CD4-positive, alpha-beta T cell (primary cell): Measurements from ENCODE around the gene TPRKB. TPM values are rescaled to one million over a fixed set of nuclear protein-coding genes. Genes with fewer than 3 reads are reported as not detected.
"Not testable (repeated sequence)": the region's sequence is repeated elsewhere in the genome, so short reads cannot be mapped to it uniquely, and the experiment has no call there.

Experiments
- ATAC-seq: fragments of 200-7000 bp; cut with Tn5 transposase; one replicate; pipeline ENCODE4 v1.10.0; 2022; ENCODE audit warnings: mild to moderate bottlenecking; ENCODE audit not compliant: poor library complexity
- CTCF ChIA-PET: fragments of 350-600 bp; sonication (Branson Sonifier 250); formaldehyde crosslinking; loops from one replicate; lab custom pipeline; 2021; ENCODE audit warnings: antibody characterized with exemption, inconsistent platforms; lab: Charles Lee
- POLR2A ChIA-PET: fragments of 350-600 bp; sonication (Branson Sonifier 250); formaldehyde crosslinking; loops from one replicate; lab custom pipeline; 2021; ENCODE audit warnings: antibody characterized with exemption, inconsistent platforms; lab: Charles Lee
- DNase-seq, 14 experiments: peaks; one replicate each; pipeline ENCODE4 v3.0.0-alpha.2; 2013 to 2020; ENCODE audit warnings: mixed read lengths in 2 of 14
- H3K27ac ChIP-seq, 2 donors: one replicate each; pipeline versions ENCODE4 v1.5.1 to v1.7.0; 2013; ENCODE audit warnings: low read length in 2 of 2, low read depth in 1 of 2, mild to moderate bottlenecking in 1 of 2
- H3K27me3 ChIP-seq, 2 experiments: 1 replicate in 1 of 2; 2 replicates in 1 of 2; pipeline versions ENCODE4 v1.6.1 to v1.7.0; 2013; ENCODE audit warnings: low read length in 2 of 2, control low read depth in 1 of 2, mild to moderate bottlenecking in 1 of 2, moderate library complexity in 1 of 2; ENCODE audit not compliant: insufficient read depth in 2 of 2, control insufficient read depth in 1 of 2
- H3K36me3 ChIP-seq: one replicate; pipeline ENCODE4 v1.6.1; 2013; ENCODE audit warnings: low read length, control low read depth; ENCODE audit not compliant: insufficient read depth
- H3K4me1 ChIP-seq: one replicate; pipeline ENCODE4 v1.6.1; 2013; ENCODE audit warnings: low read length, control low read depth; ENCODE audit not compliant: insufficient read depth
- H3K4me3 ChIP-seq: one replicate; pipeline ENCODE4 v1.5.1; 2013; ENCODE audit warnings: mild to moderate bottlenecking, low read length, moderate library complexity
- H3K9me3 ChIP-seq, 2 experiments: 1 replicate in 1 of 2; 2 replicates in 1 of 2; pipeline versions ENCODE4 v1.6.1 to v1.7.0; 2013; ENCODE audit warnings: low read length in 2 of 2, mild to moderate bottlenecking in 2 of 2, control low read depth in 1 of 2, moderate library complexity in 1 of 2; ENCODE audit not compliant: control insufficient read depth in 1 of 2, insufficient read depth in 1 of 2
- H3K27ac Mint-ChIP-seq: one replicate; pipeline ENCODE4 v1.8.0; 2020; ENCODE audit warnings: mixed read lengths
- H3K27me3 Mint-ChIP-seq: one replicate; pipeline ENCODE4 v1.8.0; 2021; ENCODE audit warnings: mixed read lengths
- H3K36me3 Mint-ChIP-seq: one replicate; pipeline ENCODE4 v1.8.0; 2021; ENCODE audit warnings: low read depth, mixed read lengths
- H3K4me1 Mint-ChIP-seq: one replicate; pipeline ENCODE4 v1.8.0; 2021; ENCODE audit warnings: low read depth, mixed read lengths
- H3K4me3 Mint-ChIP-seq: one replicate; pipeline ENCODE4 v1.8.0; 2020; ENCODE audit warnings: mild to moderate bottlenecking, mixed read lengths
- H3K9me3 Mint-ChIP-seq: one replicate; pipeline ENCODE4 v1.8.0; 2020; ENCODE audit warnings: mixed read lengths
- intact Hi-C, 2 experiments: fragments of 100-400 bp; cut with DNase I in 1 of 2; cut with micrococcal nuclease in 1 of 2; formaldehyde crosslinking; loops; one replicate each; pipeline versions ENCODE4 v1.15.1 to v1.9.0; 2023 to 2025; cut with DNase I, micrococcal nuclease
- total RNA-seq, 174 experiments: library from RNA in 2 of 174; stranded (reverse) in 2 of 174; gene quantifications; one replicate each; pipeline ENCODE4 v1.2.3 and lab custom pipeline; 2021 to 2026
- TF ChIP-seq, protein P1 (sequence below): fragments of 200-600 bp; IDR thresholded peaks from one replicate; pipeline ENCODE4 v1.8.0; 2022; ENCODE audit warnings: antibody characterized with exemption, mild to moderate bottlenecking

Gene TPRKB
- total RNA-seq, 2 experiments from 2014 or later: 16.1 to 18.2 TPM

GRCh38 chr2:73728043-73728442 lies 9.1 kb downstream of the TPRKB start:
- Histone ChIP-seq H3K4me3 (no peak overlapping the region), H3K36me3 (peaks cover 40% of the 10 kb centered on the region), H3K4me1 (no peaks in the 10 kb centered on the region), H3K27me3 (no peaks in the 10 kb centered on the region), H3K9me3 (no peaks in the 10 kb centered on the region), H3K27ac (no peak overlapping the region)
- Mint-ChIP-seq H3K4me1 (no peaks in the 10 kb centered on the region), H3K27ac (no peak overlapping the region), H3K4me3 (no peak overlapping the region), H3K27me3 (no peaks in the 10 kb centered on the region), H3K36me3 (peaks cover 46% of the 10 kb centered on the region), H3K9me3 (no peaks in the 10 kb centered on the region)
- intact Hi-C loops: no loop called here
- POLR2A ChIA-PET: no interaction called here
- ATAC-seq: no peak
- no peak for DNase-seq
- TF ChIP-seq, protein P1, sequence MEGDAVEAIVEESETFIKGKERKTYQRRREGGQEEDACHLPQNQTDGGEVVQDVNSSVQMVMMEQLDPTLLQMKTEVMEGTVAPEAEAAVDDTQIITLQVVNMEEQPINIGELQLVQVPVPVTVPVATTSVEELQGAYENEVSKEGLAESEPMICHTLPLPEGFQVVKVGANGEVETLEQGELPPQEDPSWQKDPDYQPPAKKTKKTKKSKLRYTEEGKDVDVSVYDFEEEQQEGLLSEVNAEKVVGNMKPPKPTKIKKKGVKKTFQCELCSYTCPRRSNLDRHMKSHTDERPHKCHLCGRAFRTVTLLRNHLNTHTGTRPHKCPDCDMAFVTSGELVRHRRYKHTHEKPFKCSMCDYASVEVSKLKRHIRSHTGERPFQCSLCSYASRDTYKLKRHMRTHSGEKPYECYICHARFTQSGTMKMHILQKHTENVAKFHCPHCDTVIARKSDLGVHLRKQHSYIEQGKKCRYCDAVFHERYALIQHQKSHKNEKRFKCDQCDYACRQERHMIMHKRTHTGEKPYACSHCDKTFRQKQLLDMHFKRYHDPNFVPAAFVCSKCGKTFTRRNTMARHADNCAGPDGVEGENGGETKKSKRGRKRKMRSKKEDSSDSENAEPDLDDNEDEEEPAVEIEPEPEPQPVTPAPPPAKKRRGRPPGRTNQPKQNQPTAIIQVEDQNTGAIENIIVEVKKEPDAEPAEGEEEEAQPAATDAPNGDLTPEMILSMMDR: no peak
- CTCF ChIA-PET: no interaction called here

- peaks cover 32% of the 10 kb centered on the region for H3K36me3 Mint-ChIP-seq
- DNase-seq, H3K4me1 Mint-ChIP-seq, H3K4me1 ChIP-seq, H3K27me3 ChIP-seq, H3K4me3 Mint-ChIP-seq, H3K27me3 Mint-ChIP-seq, H3K4me3 ChIP-seq, H3K9me3 Mint-ChIP-seq, ATAC-seq, intact Hi-C loops, CTCF ChIA-PET, H3K9me3 ChIP-seq, H3K27ac Mint-ChIP-seq, H3K27ac ChIP-seq, POLR2A ChIA-PET: not testable (repeated sequence)
- H3K36me3 ChIP-seq: peaks cover 29% of the 10 kb centered on the region
Observed at GRCh38 chr2:73726657-73727056, 10.5 kb downstream of the TPRKB start.

DNA sequence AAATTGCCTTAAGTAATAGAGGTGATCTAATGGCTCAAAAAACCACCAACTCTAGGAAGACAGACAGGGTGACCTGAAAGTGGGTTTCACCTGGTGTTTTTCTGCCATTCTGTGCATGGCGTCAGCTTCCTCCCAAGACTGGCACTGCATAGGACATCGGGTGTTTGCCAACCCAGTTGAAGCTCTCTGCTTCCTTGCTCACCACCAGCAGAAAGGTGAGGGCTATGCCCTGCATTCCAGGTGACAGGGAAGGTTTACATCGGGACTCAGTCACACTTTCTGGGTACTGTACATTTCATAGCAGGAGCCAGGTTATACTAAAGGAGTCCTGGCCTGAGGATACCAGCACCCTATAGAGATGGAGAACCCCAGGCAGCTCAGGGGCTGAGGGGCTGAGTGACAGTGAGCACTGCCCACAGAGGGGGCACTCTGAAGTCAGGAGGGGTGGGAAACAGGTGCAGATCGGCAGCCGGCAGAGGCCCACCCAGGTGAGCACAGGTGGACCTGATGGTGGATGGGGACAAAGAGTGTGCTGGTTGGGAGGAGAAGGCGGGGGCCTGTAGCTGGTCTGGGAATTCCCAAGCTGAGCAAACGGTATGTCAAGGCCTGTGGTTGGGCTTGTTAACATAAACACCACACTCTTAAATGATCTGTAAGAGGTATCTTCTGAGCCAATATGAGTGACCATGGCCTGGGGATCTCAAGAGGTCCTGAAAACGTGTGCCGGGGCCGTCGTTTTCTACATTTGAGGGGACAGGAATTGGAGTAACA lies 18.1 kb downstream of the TPRKB start:
- Histone ChIP-seq H3K27me3 (no peaks in the 10 kb centered on the region), H3K9me3 (no peaks in the 10 kb centered on the region), H3K27ac (no peak overlapping the region), H3K36me3 (no peaks in the 10 kb centered on the region), H3K4me3 (no peak overlapping the region), H3K4me1 (no peaks in the 10 kb centered on the region)
- no peaks in the 10 kb centered on the region for H3K4me1 Mint-ChIP-seq
- no peak overlapping the region for H3K27ac Mint-ChIP-seq
- intact Hi-C loops: no loop called here
- peaks cover 3% of the 10 kb centered on the region for H3K9me3 Mint-ChIP-seq
- POLR2A ChIA-PET: no interaction called here
- ATAC-seq (no peak), DNase-seq (no peak)
- no peak overlapping the region for H3K4me3 Mint-ChIP-seq
- no peaks in the 10 kb centered on the region for H3K36me3 Mint-ChIP-seq
- peaks cover 8% of the 10 kb centered on the region for H3K27me3 Mint-ChIP-seq
- TF ChIP-seq, protein P1: no peak
- CTCF ChIA-PET: no interaction called here

GRCh38 chr2:73718421-73718820 lies 18.7 kb downstream of the TPRKB start:
- no peaks in the 10 kb centered on the region for H3K36me3 ChIP-seq

DNA sequence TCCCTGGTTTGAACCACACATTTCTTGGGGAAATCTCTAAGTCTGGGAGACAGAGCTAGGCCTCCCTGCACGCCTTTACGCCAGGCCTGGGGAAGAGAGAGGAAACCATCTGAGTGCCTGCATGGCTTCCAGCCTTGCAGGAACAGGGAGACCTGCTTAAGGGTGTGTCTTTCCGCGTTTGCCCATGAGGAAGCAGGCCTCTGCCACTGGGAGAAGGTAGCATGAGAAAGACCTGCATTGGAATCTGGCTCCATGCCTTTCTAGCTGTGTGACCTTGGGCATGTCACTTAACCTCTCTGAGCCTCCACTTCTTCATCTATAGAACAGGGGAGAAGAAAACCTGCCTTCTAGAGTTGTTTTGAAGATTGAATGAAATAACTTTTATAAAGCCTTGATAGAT lies 19.4 kb downstream of the TPRKB start:
- H3K27ac ChIP-seq, H3K9me3 Mint-ChIP-seq, H3K4me1 ChIP-seq, DNase-seq, POLR2A ChIA-PET, H3K27me3 ChIP-seq, H3K4me3 Mint-ChIP-seq, H3K36me3 Mint-ChIP-seq, H3K36me3 ChIP-seq, H3K27ac Mint-ChIP-seq, H3K4me1 Mint-ChIP-seq, CTCF ChIA-PET, intact Hi-C loops, H3K4me3 ChIP-seq, ATAC-seq, H3K9me3 ChIP-seq: not testable (repeated sequence)
- peaks cover 14% of the 10 kb centered on the region for H3K27me3 Mint-ChIP-seq

More at GRCh38 chr2:73718421-73718820, 18.7 kb downstream of the TPRKB start:
- H3K9me3 ChIP-seq: peaks cover 0 to 4% of the 10 kb centered on the region in 2 experiments
- H3K27me3 ChIP-seq: no peaks in the 10 kb centered on the region
- ChIA-PET CTCF (no interaction called here), POLR2A (no interaction called here)
- H3K4me3 Mint-ChIP-seq: no peak overlapping the region
- TF ChIP-seq, protein P1: no peak
- H3K4me1 ChIP-seq: no peaks in the 10 kb centered on the region
- DNase-seq: no peak
- ATAC-seq: no peak
- peaks cover 4% of the 10 kb centered on the region for H3K36me3 Mint-ChIP-seq
- H3K27ac Mint-ChIP-seq: no peak overlapping the region
- peaks cover 13% of the 10 kb centered on the region for H3K27me3 Mint-ChIP-seq
- H3K27ac ChIP-seq: no peak overlapping the region
- no peaks in the 10 kb centered on the region for H3K4me1 Mint-ChIP-seq
- H3K9me3 Mint-ChIP-seq: peaks cover 6% of the 10 kb centered on the region
- no peak overlapping the region for H3K4me3 ChIP-seq
- intact Hi-C loops: no loop called here
